Activated T-helper 9 cell treated with anti-CD3 and anti-CD28 coated beads, Interleukin-2, amount 50 U/mL, for 16 hours (primary cell): Measurements from ENCODE around the gene CATSPERB.
"Not testable (repeated sequence)": the region's sequence is repeated elsewhere in the genome, so short reads cannot be mapped to it uniquely, and the experiment has no call there.

Experiments used
- DNase-seq: peaks from one replicate; pipeline ENCODE4 v3.0.0-alpha.2; 2020; ENCODE audit warnings: low read depth

CATSPERB gene, protein sequence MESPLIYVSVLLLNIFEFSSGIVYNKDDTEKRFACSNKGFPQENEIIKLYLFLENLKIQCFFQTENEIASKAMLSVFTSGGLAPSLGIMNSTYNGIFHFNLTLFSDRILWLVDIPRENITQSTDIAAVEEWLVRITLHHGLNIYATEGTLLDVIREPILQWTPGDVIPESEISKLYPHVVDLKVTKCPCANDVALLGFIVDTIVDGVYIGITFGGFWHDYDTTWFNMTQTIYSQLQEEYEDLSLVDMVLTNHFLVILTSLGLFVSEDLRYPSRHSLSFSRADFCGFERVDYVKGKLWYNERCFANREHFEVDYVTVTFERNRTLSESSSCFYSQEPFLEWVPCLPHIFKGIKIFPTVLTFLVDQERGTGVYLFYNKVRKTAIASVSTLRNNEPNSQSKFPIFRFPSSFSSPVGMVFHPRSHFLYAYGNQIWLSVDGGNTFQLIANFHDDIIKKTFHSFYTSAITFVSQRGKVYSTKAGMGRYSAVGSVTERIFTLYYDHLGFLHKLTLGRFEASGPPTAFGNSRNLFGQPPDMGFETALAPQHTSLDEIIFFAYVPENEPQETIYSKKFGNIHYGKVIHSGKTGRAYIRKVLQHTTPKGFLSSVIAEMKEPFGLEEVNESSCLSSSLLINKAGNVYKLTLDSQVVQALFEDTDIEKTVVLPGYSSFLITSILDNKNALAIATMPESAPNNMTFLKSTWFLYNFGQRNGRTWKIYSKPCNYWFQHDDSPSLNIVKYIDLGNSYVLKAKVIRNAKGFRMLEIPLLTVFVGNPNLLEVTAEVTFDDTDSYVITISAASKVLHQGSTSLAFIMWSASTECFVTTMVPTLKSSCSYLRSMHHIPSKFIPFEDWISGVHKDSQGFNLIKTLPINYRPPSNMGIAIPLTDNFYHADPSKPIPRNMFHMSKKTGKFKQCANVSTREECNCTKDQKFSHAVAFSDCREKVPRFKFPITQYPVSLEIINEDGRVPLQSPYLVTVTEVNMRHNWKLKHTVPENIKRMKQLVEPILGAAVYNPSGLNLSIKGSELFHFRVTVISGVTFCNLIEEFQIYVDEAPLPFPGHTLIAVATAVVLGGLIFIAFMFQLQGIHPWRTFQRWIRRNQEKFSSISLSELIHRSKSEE

DNA sequence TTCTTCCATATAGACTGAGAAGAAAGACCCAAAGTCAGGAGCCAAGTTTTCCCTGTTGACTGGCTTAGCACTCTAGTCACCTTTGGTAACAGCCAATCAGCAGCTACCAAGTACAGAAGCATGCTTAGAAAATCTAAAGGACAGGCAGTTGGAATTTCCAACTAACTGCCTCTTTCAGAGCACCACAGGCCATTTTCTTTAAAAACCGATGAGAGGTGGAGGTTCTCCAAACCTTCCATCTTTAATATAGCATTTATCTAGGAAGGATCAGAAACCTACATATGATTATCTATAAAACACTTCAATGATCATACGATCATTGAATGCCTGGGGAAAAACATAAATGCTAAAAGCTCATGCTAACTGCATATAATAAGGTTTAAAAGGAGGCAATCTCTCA lies at the start of gene CATSPERB:
CATSPERB (minus strand) TSS at position 101 of the 400 bp plus-strand sequence. CDS start 2,607 bp downstream, outside the sequence.
- DNase-seq, result no peak

DNA sequence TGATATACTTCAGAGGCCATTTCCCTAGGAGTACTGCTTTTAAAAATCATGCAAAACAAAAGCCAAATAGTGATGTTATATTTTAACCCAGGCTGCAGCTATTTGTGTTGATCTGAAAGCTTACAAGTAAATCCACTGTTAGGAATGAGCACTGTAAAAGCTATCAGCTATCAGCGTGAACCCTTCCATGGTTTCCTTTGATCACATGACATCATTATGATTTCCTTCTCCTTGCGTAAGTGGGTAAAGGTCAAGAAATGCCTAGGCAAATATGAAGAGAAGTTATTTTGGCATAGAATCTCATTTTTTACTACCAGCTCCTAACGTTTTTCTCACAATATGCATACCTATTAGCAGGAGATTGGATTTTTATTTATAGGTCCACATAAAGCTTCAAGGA lies 48.6 kb upstream of the CATSPERB start:
- no peak for DNase-seq

DNA sequence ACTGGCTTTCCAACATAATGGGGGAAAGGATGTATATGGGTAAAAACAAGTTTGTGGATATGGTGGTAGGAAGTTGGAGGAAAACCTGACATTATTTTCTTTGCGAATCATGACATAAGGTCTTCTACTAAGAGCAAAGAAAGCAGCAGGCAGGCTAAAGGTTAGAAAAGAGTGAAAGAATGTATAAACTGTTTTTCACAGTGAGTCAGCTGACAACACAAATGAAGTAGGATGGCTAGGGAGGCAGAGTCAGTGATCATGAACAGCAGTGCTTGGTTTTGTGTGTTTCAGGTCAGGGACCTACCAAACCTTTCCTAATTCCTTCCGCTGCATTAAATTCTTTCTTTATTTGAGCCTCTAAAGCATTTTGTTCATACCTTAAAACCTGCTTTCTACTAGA lies 46.3 kb upstream of the CATSPERB start:
- DNase-seq, result no peak

DNA sequence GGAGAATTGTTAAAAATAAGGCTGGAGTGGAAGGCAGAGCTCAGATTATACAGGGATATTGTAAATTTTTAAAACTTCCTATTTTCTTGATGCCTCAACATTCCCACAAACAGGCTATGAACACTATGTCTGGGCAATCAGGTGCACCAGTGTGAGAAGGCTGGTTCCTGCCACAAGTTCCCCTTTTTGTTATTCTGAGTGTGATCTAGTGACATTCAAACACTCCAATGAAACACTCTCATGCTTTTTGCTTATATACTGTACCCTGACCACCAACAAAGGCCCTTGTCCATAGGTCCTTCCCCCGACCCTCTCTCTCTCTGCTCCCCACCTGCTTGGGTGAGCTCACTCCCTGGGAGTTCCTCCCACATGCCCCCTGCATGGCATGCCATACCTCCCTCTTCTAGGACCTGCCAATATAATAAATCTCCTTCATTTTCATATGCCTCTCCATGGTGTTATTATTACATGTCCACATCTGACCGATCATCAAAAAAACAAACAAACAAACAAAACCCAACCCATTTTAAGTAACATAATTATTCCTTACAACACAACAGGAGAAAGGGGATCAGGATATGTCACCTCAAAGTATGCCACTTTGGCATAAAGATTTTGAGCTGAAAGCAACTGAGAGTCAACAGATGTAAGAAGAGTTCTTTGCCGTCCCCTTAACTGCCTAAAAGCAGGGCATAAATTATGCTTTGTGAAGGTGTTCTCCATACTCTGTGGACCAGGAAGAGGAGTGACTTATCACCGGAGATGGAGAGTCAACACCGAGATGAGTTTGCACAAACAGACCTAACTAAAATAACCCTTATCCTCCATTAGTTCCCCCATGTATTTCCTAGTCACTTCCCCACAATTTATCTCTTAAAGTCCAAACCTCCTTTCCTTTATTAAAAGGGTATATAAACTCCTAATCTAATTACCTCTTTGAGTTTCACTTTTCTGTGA lies 42.5 kb upstream of the CATSPERB start:
- DNase-seq, result no peak

DNA sequence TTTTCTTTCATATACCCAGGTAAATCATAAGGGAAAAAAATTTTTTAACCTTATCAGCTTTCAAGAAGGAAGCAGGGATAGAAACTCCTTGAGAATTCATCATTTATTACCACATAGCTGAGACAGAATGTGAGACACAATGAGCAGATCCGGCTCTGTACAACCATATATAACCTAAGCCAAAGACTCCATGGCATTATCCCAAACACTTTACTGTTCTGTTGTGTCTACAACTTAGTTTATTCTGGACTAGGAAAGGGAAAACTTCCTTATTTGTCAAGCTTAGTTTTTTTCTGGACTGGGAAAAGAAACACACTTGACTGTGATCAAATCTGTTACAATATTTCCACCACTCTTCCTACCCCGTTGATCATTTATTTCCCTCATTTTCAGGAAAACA lies 38.3 kb upstream of the CATSPERB start:
- DNase-seq, result no peak

DNA sequence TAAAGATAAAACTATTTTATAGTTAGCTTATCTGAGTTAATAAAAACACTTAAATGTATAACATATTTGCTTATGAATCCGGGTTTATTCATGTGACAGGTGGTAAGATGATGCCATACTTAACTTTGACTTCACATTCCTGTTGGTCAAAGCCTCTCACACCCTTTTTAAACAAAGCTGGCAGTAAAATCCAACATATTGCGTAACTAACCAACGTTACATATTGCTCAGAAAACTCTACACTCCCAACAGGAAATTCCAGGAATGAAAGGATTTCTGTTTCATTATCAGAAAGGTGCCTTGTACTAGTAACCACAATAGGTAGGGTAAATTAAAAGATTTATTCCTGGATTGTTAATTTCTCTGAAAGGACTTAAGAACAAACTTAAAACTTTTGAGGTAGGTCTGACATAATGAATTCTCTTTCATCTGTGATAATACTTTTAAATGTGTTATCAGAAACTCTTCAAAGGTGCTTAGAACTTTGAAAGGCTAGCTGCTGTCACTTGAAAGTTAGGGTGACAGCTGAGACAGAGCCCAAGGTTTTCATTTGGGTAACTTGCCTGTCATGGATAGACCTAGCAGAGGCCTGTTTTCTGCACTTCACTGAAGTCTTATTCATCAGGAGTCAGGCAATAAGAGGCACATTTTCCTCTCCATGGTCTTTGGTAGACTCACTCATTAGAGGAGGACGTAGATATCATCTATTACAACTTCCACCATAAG lies 23.8 kb upstream of the CATSPERB start:
- DNase-seq, result no peak

DNA sequence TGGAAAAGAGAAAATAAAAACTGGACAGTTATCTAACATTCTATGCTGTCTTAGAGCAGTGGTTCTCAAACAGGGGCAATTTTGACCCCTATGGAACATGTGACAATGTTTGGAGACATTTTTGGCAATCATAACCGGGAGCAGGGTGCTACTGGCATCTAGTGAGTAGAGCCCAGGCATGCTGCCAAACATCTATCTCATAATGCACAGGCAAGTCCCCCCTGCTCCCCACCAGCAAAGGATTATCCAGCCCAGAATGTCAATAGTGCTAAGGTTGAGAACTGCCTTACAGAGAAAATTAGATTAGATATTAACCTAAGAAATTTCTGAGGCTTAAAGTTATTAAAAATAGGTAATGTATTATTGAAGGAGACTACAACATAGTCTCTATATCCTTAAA lies 22.9 kb upstream of the CATSPERB start:
- no peak for DNase-seq

DNA sequence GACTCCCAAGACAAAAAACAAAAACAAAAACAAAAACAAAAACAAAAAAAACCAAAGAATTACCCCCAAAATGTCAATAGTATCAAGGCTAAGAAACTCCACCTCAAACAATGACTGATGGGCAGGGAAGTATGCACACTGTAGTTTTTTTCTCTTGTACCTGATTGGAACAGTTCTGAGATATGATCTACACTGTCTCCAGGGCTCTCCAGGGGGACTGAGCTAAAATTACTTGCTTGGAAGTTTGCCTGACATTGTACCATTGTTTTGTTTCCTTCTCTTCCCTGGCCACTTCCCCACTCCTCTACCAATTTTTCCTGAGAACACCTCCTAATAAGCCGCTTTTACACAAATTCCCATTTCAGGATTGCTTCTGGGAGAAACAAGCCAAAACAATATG lies 22.3 kb upstream of the CATSPERB start:
- DNase-seq, result no peak

DNA sequence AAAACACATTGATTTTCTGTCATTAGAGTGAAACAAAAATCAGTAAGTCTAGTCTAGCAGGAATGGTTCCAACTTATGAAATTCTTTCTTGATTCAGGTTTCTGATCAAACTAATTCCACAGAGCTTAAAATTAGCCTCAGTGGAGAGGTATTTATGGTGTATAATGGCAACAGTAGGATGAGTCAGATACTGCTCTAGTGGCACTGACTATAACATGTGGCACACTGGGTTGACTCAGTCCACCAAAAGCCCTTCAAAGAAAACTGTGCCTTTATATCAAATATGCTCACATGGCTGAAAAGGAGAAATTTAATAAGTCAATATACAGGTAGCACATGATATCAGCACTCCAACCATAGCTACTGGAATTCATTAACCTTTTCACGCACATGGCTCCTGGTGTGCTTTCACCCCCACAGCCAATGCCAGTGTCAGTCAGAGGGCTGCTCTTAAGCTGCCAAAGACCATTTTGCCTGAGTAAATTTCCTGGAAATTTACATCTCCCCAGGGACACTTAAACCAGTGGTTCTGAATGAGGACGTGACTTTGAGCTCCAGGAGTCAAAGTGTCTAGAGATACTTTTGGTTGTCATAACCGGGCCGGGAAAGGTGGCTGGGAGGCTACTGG lies 21.7 kb upstream of the CATSPERB start:
- DNase-seq, result no peak

DNA sequence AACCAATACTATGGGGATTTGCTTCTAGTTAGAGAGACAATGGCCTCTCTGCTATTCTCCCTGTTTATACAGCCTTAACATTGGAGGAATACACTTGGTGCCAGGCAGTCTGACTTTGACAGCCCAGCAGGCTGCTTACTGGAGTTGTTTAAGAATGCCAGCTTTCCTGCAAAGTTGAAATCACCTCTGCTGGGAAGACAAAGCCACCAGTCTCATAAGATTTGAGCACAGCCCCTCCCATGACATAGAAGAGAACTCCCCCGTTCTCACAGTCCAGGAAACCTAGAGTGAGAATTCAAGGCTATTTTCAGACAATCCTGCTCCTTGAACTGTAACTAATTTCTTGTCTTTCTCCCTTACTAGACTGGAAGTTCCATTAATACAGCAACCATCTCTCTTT lies 21.1 kb upstream of the CATSPERB start:
- DNase-seq, result no peak

DNA sequence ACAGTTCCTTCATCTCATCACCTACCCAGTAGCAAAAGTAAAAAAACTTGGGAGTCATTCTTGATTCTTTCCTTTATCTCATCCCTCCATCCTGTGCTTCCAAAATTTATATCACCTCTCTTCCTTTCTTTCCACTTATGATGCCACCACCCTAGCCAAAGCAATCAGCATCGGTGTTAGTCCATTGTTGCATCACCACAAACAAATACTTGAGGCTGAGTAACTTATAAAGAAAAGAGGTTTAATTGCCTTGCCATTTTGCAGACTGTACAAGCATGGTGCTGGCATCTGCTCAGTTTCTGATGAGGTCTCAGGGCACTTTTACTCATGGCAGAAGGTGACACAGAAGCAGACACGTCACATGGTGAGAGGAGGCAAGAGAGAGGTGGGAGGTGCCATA lies 19.8 kb upstream of the CATSPERB start:
- DNase-seq, result no peak

DNA sequence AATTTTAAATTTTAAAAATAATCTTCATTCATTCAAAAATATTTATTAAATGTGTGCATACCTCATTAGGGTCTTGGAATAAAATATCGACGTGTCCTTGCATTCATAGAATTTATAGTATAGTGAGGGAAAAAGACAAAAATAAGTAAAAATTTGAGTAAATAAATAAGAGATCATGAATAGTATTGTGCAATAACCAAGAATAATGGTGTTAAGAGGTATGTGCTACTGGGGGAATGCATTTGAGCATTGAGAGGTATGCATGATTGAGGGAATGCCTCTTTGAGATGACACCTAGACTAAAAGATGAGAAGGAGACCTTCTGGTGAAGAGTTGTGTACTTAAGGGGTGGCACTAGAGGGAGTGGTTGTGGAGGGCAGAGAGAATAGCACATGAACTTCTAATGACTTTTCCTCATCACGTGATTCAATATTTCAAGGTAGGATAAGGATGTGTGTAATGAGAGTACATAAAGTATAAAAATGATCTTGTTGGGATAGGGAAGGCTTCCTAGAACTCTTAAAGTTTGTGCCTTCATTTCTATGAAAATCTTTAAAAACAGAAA lies 18.8 kb upstream of the CATSPERB start:
- no peak for DNase-seq

DNA sequence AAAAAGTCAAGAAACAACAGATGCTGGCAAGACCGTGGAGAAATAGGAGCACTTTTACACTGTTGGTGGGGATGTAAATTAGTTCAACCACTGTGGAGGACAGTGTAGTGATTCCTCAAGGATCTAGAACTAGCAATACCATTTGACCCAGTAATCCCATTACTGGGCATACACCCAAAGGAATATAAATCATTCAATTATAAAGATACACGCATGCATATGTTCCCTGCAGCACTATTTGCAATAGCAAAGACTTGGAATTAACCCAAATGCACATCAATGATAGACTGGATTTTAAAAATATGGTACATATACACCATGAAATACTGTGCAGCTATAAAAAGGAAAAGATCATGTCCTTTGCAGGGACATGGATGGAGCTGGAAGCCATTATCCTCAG lies 18.0 kb upstream of the CATSPERB start:
- DNase-seq, result no peak

DNA sequence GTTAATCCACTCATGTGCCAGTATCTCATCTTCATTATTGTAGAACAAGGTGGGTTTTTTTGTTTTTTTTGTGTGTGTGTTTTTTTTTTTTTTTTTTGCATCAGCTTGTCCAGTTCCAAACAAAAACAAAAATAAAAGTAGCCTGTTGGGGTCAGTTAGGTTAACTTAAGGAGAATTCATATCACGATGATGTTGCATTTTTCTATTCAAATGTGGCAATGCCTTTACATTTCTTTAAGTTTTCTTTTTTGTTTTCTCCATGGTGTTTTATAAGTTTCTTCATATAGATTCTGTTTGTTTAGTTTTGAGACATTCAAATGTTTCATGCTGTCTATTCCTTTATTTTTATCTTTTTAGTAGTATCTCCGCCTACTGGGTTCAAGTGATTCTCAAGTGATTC lies 16.2 kb upstream of the CATSPERB start:
- no peak for DNase-seq

DNA sequence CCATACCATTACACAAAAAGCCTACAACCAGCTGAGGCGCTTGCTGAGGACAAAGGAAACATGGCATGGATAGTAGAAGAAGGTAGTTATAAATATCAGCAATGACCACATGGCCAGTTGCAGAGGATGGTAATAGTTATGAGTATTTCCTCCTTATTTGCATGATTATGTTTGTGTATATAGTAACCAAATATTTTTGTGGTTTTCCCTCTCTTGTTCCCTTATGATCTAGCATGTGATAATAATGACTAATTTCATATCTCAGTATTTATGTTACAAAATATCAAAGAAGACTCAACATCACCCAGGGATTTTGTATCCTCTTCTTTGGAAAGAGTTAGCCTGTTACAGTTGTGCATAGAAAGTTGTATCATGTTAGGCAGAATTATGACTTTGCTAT lies 13.5 kb upstream of the CATSPERB start:
- DNase-seq, result no peak

DNA sequence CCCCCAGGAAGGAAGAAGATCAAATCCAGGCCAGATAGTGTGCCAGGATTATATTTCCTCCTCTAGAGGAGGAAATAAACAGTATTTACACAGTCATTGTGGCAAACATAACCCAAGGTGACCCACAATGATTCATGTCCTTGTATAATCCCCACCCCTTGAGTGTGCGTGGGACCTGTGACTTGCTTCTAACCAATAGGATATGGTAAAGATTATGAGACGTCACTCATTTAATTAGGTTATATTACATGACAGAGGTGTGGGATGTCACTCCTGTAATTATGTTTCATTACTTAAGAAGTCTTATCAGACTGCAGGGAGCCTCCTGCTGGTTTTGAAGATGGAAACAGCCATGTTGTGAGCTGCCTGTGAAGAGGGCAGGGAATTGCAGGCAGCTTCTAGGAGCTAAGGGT lies 12.2 kb upstream of the CATSPERB start:
- no peak for DNase-seq

DNA sequence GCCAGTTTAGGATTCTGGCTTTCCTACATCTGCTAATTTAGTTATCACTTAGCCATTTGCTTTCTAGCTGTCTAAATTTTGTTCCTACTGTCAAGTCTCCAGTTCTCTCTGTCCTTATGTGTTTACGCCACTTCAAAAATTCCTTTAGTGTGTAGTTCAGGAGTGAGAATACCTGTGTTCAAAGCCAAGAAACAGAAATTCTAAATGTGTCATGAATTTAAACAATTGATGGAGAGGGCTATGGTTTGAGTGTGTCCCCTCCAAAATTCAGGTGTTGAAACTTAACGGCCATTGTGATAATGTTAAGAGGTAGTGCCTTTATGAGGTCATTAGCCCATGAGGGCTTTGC lies 11.4 kb upstream of the CATSPERB start:
- no peak for DNase-seq

DNA sequence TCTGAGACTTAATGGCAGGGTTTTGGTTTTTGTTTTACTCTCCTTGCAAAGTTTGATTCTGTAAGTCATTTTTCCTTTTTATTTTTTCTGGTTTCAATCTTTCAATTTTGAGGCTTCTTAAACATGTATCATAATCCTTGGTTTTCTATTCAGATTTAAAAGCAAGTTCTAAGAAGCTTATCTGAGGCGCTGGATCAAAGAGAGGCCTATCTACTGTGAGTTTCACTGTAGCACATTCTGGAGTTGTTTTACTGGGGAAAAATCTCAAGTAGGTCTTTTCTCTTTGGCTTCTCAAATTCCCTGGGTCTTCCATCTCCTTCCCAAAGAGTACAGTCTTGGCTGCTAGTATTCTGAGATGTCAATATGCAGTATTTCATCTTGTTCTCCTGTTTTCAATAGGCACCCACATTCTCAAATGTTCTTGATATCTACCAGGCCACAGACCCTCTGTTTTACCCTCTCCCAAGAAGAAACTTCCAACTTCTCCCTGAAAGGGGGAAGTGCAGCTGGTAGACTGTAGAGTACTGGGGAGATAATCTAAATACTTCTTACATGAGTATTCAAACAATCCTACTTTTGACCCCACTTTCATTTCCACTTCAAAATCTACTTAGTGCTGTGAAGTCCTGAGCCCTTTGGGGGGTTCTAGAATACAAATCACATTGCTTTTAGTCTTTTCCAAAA lies 10.9 kb upstream of the CATSPERB start:
- DNase-seq, result no peak

DNA sequence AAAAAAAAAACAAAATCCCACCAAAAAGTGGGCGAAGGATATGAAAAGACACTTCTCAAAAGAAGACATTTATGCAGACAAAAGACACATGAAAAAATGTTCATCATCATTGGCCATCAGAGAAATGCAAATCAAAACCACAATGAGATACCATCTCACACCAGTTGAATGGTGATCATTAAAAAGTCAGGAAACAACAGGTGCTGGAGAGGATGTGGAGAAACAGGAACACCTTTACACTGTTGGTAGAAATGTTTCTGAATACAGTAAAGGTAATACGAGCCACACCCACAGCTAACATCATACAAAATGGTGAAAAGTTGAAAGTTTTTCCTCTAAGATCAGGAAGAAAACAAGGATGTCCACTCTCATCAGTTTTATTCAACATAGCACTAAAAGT lies 8.0 kb upstream of the CATSPERB start:
- not testable (repeated sequence) for DNase-seq

DNA sequence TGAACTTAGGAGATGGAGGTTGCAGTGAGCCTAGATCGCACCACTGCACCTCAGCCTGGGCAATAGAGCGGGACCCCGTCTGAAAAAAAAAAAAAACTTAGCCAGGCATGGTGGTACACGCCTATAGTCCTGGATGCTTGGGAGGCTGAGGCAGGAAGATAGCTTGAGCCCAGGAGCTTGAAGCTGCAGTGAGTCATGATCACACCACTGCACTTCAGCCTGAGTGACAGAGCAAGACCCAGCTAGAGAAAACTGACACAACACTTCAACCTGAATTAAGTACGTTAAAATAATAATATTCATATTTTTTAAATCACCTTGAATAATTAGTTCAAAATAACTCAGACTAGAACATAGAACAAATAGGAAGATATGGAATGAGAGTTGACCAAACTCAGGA lies 5.7 kb upstream of the CATSPERB start:
- no peak for DNase-seq
